Liver (tissue), 9 donors: ENCODE measurements around the gene CAMK1D. TPM values are rescaled to one million over a fixed set of nuclear protein-coding genes. Genes with fewer than 3 reads are reported as not detected.

ENCODE experiments used
- DNase-seq: peaks from one replicate; pipeline ENCODE4 v3.0.0-alpha.2; 2017; ENCODE audit warnings: low spot score
- H3K27ac ChIP-seq, 2 donors: one replicate each; pipeline ENCODE4 v1.7.0; 2013; ENCODE audit warnings: inconsistent platforms in 2 of 2, low read length in 2 of 2, control low read depth in 1 of 2, low read depth in 1 of 2, mild to moderate bottlenecking in 1 of 2
- H3K27me3 ChIP-seq, 4 donors: one replicate each; pipeline versions ENCODE4 v1.6.1 to v1.7.0; 2013; ENCODE audit warnings: low read length in 3 of 4, inconsistent platforms in 1 of 4, mild to moderate bottlenecking in 1 of 4, moderate library complexity in 1 of 4; ENCODE audit not compliant: control insufficient read depth in 4 of 4, insufficient read depth in 4 of 4
- H3K36me3 ChIP-seq, 4 donors: one replicate each; pipeline versions ENCODE4 v1.6.1 to v1.7.0; 2013; ENCODE audit warnings: low read length in 3 of 4, mild to moderate bottlenecking in 3 of 4, low read depth in 1 of 4, moderate library complexity in 1 of 4; ENCODE audit not compliant: control insufficient read depth in 4 of 4, insufficient read depth in 3 of 4
- H3K4me1 ChIP-seq, 4 donors: one replicate each; pipeline versions ENCODE4 v1.6.1 to v1.7.0; 2013; ENCODE audit warnings: low read length in 3 of 4, mild to moderate bottlenecking in 3 of 4, moderate library complexity in 1 of 4; ENCODE audit not compliant: control insufficient read depth in 4 of 4, insufficient read depth in 4 of 4
- H3K4me3 ChIP-seq, 3 donors: one replicate each; pipeline versions ENCODE4 v1.6.1 to v1.7.0; 2013; ENCODE audit warnings: low read length in 3 of 3, control low read depth in 1 of 3, low read depth in 1 of 3, mild to moderate bottlenecking in 1 of 3
- H3K9ac ChIP-seq, 2 donors: one replicate each; pipeline ENCODE4 v1.7.0; 2013; ENCODE audit warnings: low read length in 2 of 2, mild to moderate bottlenecking in 2 of 2, moderate library complexity in 2 of 2, control low read depth in 1 of 2, low read depth in 1 of 2
- H3K9me3 ChIP-seq, 4 donors: one replicate each; pipeline versions ENCODE4 v1.6.1 to v1.7.0; 2013; ENCODE audit warnings: low read length in 3 of 4; ENCODE audit not compliant: control insufficient read depth in 4 of 4
- ATF3 ChIP-seq: IDR thresholded peaks from 2 replicates; pipeline ENCODE4 v1.6.1; 2016; ENCODE audit warnings: antibody characterized with exemption
- CTCF ChIP-seq: fragments of 150-350 bp; IDR thresholded peaks from 2 replicates; pipeline ENCODE4 v1.5.1; 2017; ENCODE audit warnings: improper control_type of control experiment, low read depth, low read length; ENCODE audit not compliant: missing input control
- EGR1 ChIP-seq, 2 donors: IDR thresholded peaks; 2 replicates each; pipeline ENCODE4 v1.6.1; 2016 to 2018; ENCODE audit warnings: antibody characterized with exemption in 2 of 2, low read depth in 2 of 2
- FOXA1 ChIP-seq: IDR thresholded peaks from 2 replicates; pipeline ENCODE4 v1.6.1; 2016; ENCODE audit warnings: antibody characterized with exemption
- FOXA2 ChIP-seq: IDR thresholded peaks from 2 replicates; pipeline ENCODE4 v1.6.1; 2016; ENCODE audit warnings: antibody characterized with exemption
- GABPA ChIP-seq, 2 donors: IDR thresholded peaks in 1 of 2; conservative IDR thresholded peaks in 1 of 2; 2 replicates each; pipeline ENCODE4 v1.6.1; 2016; ENCODE audit warnings: antibody characterized with exemption in 2 of 2, mild to moderate bottlenecking in 1 of 2, moderate library complexity in 1 of 2
- HNF4A ChIP-seq, 2 donors: conservative IDR thresholded peaks; 2 replicates each; pipeline ENCODE4 v1.6.1; 2016; ENCODE audit warnings: antibody characterized with exemption in 2 of 2, mild to moderate bottlenecking in 2 of 2
- HNF4G ChIP-seq: IDR thresholded peaks from 2 replicates; pipeline ENCODE4 v1.6.1; 2016; ENCODE audit warnings: antibody characterized with exemption
- NR2F2 ChIP-seq: IDR thresholded peaks from 2 replicates; pipeline ENCODE4 v1.6.1; 2016; ENCODE audit warnings: antibody characterized with exemption
- RXRA ChIP-seq, 2 donors: IDR thresholded peaks; 2 replicates each; pipeline ENCODE4 v1.6.1; 2017 to 2018; ENCODE audit warnings: antibody characterized with exemption in 2 of 2, mild to moderate bottlenecking in 1 of 2
- SP1 ChIP-seq: IDR thresholded peaks from 2 replicates; pipeline ENCODE4 v1.6.1; 2018; ENCODE audit warnings: antibody characterized with exemption, mild to moderate bottlenecking
- TAF1 ChIP-seq: conservative IDR thresholded peaks from 2 replicates; pipeline ENCODE4 v1.6.1; 2016; ENCODE audit warnings: antibody characterized with exemption, mild to moderate bottlenecking
- YY1 ChIP-seq: IDR thresholded peaks from 2 replicates; pipeline ENCODE4 v1.6.1; 2016; ENCODE audit warnings: antibody characterized with exemption, mild to moderate bottlenecking
- WGBS: extraction: QIAGEN DNeasy Blood & Tissue Kit; methylation state at CpG from one replicate; pipeline ENCODE4 v1.1.7; 2013; 5-methylcytosine and 5-hydroxymethylcytosine counted together
- polyA plus RNA-seq, 2 donors: library from polyadenylated mRNA; stranded (reverse) in 1 of 2; unstranded in 1 of 2; fragments of 200-250 nt in 1 of 2; fragments of >200 nt in 1 of 2; fragmentation: Nextera tagmentation in 1 of 2; extraction: Ambion mirVana in 1 of 2; gene quantifications; one replicate each; pipeline versions ENCODE4 v1.2.1 to v1.2.3, GENCODE V29; 2013 to 2015
- total RNA-seq, 2 donors: library from RNA; depleted of rRNA; stranded (reverse); fragments of >200 nt; gene quantifications; one replicate each; pipeline ENCODE4 v1.2.3, GENCODE V29; 2014
- TF ChIP-seq, protein P1 (sequence below): IDR thresholded peaks from 2 replicates; pipeline ENCODE4 v1.6.1; 2016; ENCODE audit warnings: antibody characterized with exemption, mild to moderate bottlenecking
- TF ChIP-seq, protein P2 (sequence below): IDR thresholded peaks from 2 replicates; pipeline ENCODE4 v1.6.1; 2016; ENCODE audit warnings: antibody characterized with exemption
- donor health status: healthy.
- donor health status: healthy.
- donor health status: healthy.
- donor health status: healthy.
- donor health status: healthy.

The CAMK1D gene
- total and polyA plus RNA-seq, 4 donors: 2.7 to 10.1 (median 4.2) TPM

DNA sequence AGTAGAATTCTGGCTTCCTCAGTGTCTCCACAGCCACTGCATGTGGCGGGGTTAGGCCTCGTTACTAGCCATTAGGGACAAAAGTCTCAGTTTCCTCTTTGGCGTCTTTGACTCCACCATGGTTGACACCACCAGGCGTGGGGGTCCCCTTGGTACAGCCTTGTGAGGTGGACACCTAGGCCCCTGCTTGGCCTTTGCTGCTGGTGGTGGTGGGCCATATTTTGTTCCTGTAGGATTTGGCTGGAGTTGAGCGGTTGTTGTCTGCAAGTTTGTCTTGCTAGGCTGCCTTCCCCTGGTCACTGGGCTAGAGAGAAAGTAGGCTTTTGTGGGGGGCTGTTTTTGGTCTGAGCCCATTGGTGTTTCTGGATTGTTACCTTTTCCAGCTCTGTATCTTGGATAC lies 272.7 kb downstream of the CAMK1D start:
- TF ChIP-seq RXRA (IDR thresholded peaks at IDR 0.05): no peak
- TF ChIP-seq HNF4G: no peak
- no peak for TF ChIP-seq ATF3
- TF ChIP-seq SP1: no peak
- TF ChIP-seq FOXA2: no peak
- TF ChIP-seq EGR1 (IDR thresholded peaks at IDR 0.05; ENCODE audit: low read depth in 2 of 2): no peak
- TF ChIP-seq TAF1: no peak
- TF ChIP-seq, protein P1, sequence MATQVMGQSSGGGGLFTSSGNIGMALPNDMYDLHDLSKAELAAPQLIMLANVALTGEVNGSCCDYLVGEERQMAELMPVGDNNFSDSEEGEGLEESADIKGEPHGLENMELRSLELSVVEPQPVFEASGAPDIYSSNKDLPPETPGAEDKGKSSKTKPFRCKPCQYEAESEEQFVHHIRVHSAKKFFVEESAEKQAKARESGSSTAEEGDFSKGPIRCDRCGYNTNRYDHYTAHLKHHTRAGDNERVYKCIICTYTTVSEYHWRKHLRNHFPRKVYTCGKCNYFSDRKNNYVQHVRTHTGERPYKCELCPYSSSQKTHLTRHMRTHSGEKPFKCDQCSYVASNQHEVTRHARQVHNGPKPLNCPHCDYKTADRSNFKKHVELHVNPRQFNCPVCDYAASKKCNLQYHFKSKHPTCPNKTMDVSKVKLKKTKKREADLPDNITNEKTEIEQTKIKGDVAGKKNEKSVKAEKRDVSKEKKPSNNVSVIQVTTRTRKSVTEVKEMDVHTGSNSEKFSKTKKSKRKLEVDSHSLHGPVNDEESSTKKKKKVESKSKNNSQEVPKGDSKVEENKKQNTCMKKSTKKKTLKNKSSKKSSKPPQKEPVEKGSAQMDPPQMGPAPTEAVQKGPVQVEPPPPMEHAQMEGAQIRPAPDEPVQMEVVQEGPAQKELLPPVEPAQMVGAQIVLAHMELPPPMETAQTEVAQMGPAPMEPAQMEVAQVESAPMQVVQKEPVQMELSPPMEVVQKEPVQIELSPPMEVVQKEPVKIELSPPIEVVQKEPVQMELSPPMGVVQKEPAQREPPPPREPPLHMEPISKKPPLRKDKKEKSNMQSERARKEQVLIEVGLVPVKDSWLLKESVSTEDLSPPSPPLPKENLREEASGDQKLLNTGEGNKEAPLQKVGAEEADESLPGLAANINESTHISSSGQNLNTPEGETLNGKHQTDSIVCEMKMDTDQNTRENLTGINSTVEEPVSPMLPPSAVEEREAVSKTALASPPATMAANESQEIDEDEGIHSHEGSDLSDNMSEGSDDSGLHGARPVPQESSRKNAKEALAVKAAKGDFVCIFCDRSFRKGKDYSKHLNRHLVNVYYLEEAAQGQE: no peak
- TF ChIP-seq, protein P2, sequence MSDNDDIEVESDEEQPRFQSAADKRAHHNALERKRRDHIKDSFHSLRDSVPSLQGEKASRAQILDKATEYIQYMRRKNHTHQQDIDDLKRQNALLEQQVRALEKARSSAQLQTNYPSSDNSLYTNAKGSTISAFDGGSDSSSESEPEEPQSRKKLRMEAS: no peak
- no peak for TF ChIP-seq GABPA (IDR thresholded peaks at IDR 0.05 in 1 of 2, conservative IDR thresholded peaks at IDR 0.05 in 1 of 2)
- no peak for TF ChIP-seq YY1
- TF ChIP-seq FOXA1: no peak
- H3K4me1 ChIP-seq: peaks cover 1 to 14% (median 3%) of the 10 kb centered on the region in 4 donors
- 99% methylated on average over 5 of the region's 5 CpGs for WGBS
- no peak for DNase-seq
- no peaks in the 10 kb centered on the region for H3K9me3 ChIP-seq
- H3K9ac ChIP-seq: no peak overlapping the region
- no peak overlapping the region for H3K27ac ChIP-seq
- no peak overlapping the region for H3K4me3 ChIP-seq
- H3K27me3 ChIP-seq: no peaks in the 10 kb centered on the region
- no peaks in the 10 kb centered on the region for H3K36me3 ChIP-seq

GRCh38 chr10:12622691-12623090 lies 273.3 kb downstream of the CAMK1D start:
- 90% methylated on average over 11 of the region's 11 CpGs for WGBS
- peaks cover 1 to 18% (median 7%) of the 10 kb centered on the region in 4 donors for H3K4me1 ChIP-seq
- no peaks in the 10 kb centered on the region for H3K27me3 ChIP-seq
- H3K36me3 ChIP-seq: no peaks in the 10 kb centered on the region
- H3K27ac ChIP-seq: no peak overlapping the region
- no peaks in the 10 kb centered on the region for H3K9me3 ChIP-seq
- no peak overlapping the region for H3K4me3 ChIP-seq
- DNase-seq: no peak
- TF ChIP-seq SP1: no peak
- no peak for TF ChIP-seq FOXA2
- TF ChIP-seq YY1: no peak
- TF ChIP-seq CTCF: no peak
- TF ChIP-seq NR2F2: no peak
- no peak for TF ChIP-seq RXRA (IDR thresholded peaks at IDR 0.05)
- TF ChIP-seq HNF4A (conservative IDR thresholded peaks at IDR 0.05): no peak
- H3K9ac ChIP-seq: no peak overlapping the region
